Hepatocyte (in vitro differentiated cells): Measurements from ENCODE around the gene DIS3L. TPM values are rescaled to one million over a fixed set of nuclear protein-coding genes. Genes with fewer than 3 reads are reported as not detected.

ENCODE experiments used
- DNase-seq: peaks from one replicate; pipeline ENCODE4 v3.0.0-alpha.2; 2016; ENCODE audit warnings: low spot score
- H2AFZ ChIP-seq: fragments of 200-600 bp; sonication (generic); 2 replicates; pipeline ENCODE4 v1.6.0; 2016; ENCODE audit warnings: antibody characterized with exemption, mild to moderate bottlenecking
- H3K27ac ChIP-seq: fragments of 200-600 bp; sonication (generic); 2 replicates; pipeline ENCODE4 v1.5.1; 2016; ENCODE audit warnings: mild to moderate bottlenecking
- H3K27me3 ChIP-seq: fragments of 200-600 bp; sonication (generic); 2 replicates; pipeline ENCODE4 v1.6.1; 2016
- H3K36me3 ChIP-seq: fragments of 200-600 bp; sonication (generic); replicated peaks from 2 replicates; pipeline ENCODE4 v1.5.1; 2016; ENCODE audit warnings: low read depth; ENCODE audit not compliant: insufficient read depth
- H3K4me1 ChIP-seq: fragments of 200-600 bp; sonication (generic); 2 replicates; pipeline ENCODE4 v1.5.1; 2016; ENCODE audit warnings: mild to moderate bottlenecking, moderate library complexity; ENCODE audit not compliant: insufficient read depth
- H3K4me2 ChIP-seq: fragments of 200-600 bp; sonication (generic); 2 replicates; pipeline ENCODE4 v1.6.0; 2016
- H3K4me3 ChIP-seq: fragments of 200-600 bp; sonication (generic); 2 replicates; pipeline ENCODE4 v1.5.1; 2016; ENCODE audit warnings: mild to moderate bottlenecking
- H3K79me2 ChIP-seq: fragments of 200-600 bp; sonication (generic); 2 replicates; pipeline ENCODE4 v1.6.0; 2017; ENCODE audit warnings: mild to moderate bottlenecking
- H3K9me2 ChIP-seq: fragments of 200-600 bp; sonication (generic); replicated peaks from 2 replicates; pipeline ENCODE4 v1.6.0; 2017; ENCODE audit warnings: mild to moderate bottlenecking; ENCODE audit not compliant: insufficient read depth
- H3K9me3 ChIP-seq: fragments of 200-600 bp; sonication (generic); 2 replicates; pipeline ENCODE4 v1.5.1; 2016; ENCODE audit warnings: low read depth, mild to moderate bottlenecking
- H4K20me1 ChIP-seq: fragments of 200-600 bp; sonication (generic); 2 replicates; pipeline ENCODE4 v1.6.0; 2016; ENCODE audit warnings: mild to moderate bottlenecking; ENCODE audit not compliant: insufficient read depth, poor library complexity, severe bottlenecking
- EZH2 ChIP-seq: fragments of 200-600 bp; sonication (generic); IDR thresholded peaks from 2 replicates; pipeline ENCODE4 v1.6.1; 2016; ENCODE audit warnings: antibody characterized with exemption, mild to moderate bottlenecking, borderline replicate concordance
- EZH2phosphoT487 ChIP-seq: fragments of 200-600 bp; sonication (generic); IDR thresholded peaks from one replicate; pipeline ENCODE4 v1.6.1; 2018; ENCODE audit warnings: antibody characterized with exemption, mild to moderate bottlenecking, low read depth, moderate library complexity; ENCODE audit not compliant: unreplicated experiment, severe bottlenecking
- WGBS: methylation state at CpG from one replicate; pipeline ENCODE4 v1.1.6; 2016; ENCODE audit warnings: low lambda C conversion rate; ENCODE audit errors: missing lambda C conversion rate; 5-methylcytosine and 5-hydroxymethylcytosine counted together
- polyA plus RNA-seq: library from polyadenylated mRNA; unstranded; fragments of >200 nt; fragmentation: Nextera tagmentation; extraction: Ambion mirVana; gene quantifications from 2 replicates; pipeline ENCODE4 v1.2.1, GENCODE V29; 2016
- total RNA-seq: library from RNA; depleted of rRNA; stranded (reverse); fragments of >200 nt; gene quantifications from 2 replicates; pipeline ENCODE4 v1.2.3, GENCODE V29; 2014
- TF ChIP-seq, protein P1 (sequence below): fragments of 200-600 bp; sonication (generic); IDR thresholded peaks from 2 replicates; pipeline ENCODE4 v1.5.1; 2016; ENCODE audit warnings: antibody characterized with exemption, mild to moderate bottlenecking; ENCODE audit not compliant: poor library complexity

DIS3L gene
- total and polyA plus RNA-seq, 2 experiments from 2014 or later = 18.6 to 34.4 TPM

DNA sequence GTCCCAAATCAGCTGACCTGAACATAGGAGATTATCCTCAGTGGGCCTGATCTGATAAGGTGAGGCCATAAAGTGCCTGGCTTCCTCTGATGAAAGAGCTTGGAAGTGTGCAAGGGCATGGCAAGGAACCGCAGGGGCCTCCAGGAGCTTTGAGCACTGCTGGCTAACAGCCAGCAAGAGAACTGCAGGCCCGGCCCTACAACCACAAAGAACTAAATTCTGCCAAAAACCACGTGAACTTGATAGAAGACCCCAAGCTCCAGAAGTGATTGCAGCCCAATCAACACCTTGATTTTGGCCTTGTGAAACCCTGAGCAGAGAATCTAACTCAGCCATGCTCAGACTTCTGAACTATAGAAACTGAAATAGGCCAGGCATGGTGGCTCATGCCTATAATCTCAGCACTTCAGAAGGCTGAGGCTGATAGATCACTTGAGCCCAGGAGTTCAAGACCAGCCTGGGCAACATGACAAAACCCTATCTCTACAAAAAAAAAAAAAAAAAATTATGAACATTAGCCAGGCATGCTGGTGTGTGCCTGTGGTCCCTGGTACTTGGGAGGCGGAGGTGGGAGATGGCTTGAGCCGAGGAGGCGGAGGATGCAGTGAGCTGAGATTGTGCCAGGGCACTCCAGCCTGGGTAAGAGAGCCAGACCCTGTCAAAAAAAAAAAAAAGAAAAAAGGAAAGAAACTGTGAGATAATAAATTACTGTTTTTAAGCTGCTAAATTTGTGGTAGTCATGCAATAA is 7.7 kb upstream of the DIS3L start:
- Histone ChIP-seq H3K4me3 (no peak overlapping the region), H3K27ac (no peak overlapping the region)
- TF ChIP-seq, protein P1, sequence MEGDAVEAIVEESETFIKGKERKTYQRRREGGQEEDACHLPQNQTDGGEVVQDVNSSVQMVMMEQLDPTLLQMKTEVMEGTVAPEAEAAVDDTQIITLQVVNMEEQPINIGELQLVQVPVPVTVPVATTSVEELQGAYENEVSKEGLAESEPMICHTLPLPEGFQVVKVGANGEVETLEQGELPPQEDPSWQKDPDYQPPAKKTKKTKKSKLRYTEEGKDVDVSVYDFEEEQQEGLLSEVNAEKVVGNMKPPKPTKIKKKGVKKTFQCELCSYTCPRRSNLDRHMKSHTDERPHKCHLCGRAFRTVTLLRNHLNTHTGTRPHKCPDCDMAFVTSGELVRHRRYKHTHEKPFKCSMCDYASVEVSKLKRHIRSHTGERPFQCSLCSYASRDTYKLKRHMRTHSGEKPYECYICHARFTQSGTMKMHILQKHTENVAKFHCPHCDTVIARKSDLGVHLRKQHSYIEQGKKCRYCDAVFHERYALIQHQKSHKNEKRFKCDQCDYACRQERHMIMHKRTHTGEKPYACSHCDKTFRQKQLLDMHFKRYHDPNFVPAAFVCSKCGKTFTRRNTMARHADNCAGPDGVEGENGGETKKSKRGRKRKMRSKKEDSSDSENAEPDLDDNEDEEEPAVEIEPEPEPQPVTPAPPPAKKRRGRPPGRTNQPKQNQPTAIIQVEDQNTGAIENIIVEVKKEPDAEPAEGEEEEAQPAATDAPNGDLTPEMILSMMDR = no peak
- TF ChIP-seq EZH2phosphoT487 (no peak), EZH2 (no peak)

DNA sequence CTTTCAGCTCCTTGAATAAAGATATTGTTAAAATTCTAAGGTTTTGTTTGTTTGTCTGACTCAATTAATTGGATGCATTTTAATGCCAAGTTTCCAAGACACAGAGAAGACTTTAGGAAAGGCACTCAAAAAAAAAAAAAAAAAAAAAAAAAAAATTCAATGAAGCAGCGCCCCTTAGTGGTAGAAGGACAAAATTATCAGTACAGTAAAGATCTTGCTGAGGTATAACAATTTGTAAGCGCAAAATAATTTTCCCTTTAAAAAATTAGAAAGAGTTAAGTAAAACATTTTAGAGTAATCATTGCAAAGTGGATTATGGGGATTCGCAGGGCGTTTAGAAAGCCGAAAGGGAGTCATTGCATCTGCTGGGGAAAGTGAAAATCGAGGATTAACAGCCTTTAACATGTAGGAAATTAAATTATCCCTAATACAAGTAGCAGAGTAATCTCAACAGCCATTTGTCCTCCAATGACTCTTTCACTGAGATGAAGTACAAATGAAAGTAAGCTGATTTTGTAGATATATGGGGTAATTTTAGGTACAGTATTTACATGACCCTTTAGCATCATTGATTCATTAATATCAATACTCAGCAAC is 5.8 kb upstream of the DIS3L start:
- H3K36me3 ChIP-seq = no peaks in the 10 kb centered on the region
- H3K9me2 ChIP-seq = no peaks in the 10 kb centered on the region
- H3K4me3 ChIP-seq = no peak overlapping the region
- H3K27ac ChIP-seq = no peak overlapping the region
- H4K20me1 ChIP-seq = no peaks in the 10 kb centered on the region
- H3K4me1 ChIP-seq = peaks cover 13% of the 10 kb centered on the region
- no peaks in the 10 kb centered on the region for H3K27me3 ChIP-seq
- 20% methylated on average over 6 of the region's 6 CpGs for WGBS
- no peak for DNase-seq
- TF ChIP-seq, protein P1 = peak; percentile 56
- no peak for TF ChIP-seq EZH2phosphoT487
- no peak overlapping the region for H2AFZ ChIP-seq
- no peaks in the 10 kb centered on the region for H3K9me3 ChIP-seq
- peaks cover 4% of the 10 kb centered on the region for H3K79me2 ChIP-seq
- H3K4me2 ChIP-seq = no peak overlapping the region

More for the DNA sequence above, 7.7 kb upstream of the DIS3L start:
- Histone ChIP-seq H3K9me3 (no peaks in the 10 kb centered on the region), H3K4me1 (peaks cover 7% of the 10 kb centered on the region), H3K4me2 (no peak overlapping the region), H2AFZ (no peak overlapping the region), H4K20me1 (no peaks in the 10 kb centered on the region), H3K27me3 (no peaks in the 10 kb centered on the region), H3K79me2 (no peaks in the 10 kb centered on the region), H3K9me2 (no peaks in the 10 kb centered on the region), H3K36me3 (no peaks in the 10 kb centered on the region)
- WGBS = 73% methylated on average over 6 of the region's 6 CpGs
- DNase-seq = peak; percentile 43

DNA sequence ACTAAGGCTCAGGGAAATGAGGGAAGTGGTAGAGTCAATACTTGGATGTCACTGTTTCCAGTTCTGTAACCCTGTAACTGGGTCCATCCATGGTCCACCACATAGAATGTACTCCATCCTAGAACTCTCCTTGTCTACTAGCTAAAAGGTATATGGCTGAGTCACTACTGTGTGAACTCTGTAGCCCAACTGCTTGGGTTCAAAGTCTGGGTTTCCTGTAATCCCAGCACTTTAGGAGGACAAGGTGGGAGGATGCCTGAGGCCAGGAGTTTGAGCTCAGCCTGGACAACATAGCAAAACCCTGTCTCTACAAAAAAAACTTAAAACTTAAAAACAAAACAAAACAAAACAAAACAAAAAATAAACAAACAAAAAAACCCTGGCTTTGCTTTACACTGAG is 5.3 kb upstream of the DIS3L start:
- Histone ChIP-seq H3K79me2 (peaks cover 4% of the 10 kb centered on the region), H3K4me2 (no peak overlapping the region)

More for the DNA sequence above, 5.3 kb upstream of the DIS3L start:
- TF ChIP-seq EZH2phosphoT487 (no peak), EZH2 (no peak)
- TF ChIP-seq, protein P1 = no peak
- Histone ChIP-seq H3K27ac (no peak overlapping the region), H3K4me1 (peaks cover 17% of the 10 kb centered on the region), H4K20me1 (no peaks in the 10 kb centered on the region), H3K4me3 (no peak overlapping the region), H3K27me3 (no peaks in the 10 kb centered on the region), H2AFZ (no peak overlapping the region), H3K9me2 (no peaks in the 10 kb centered on the region), H3K36me3 (no peaks in the 10 kb centered on the region), H3K9me3 (no peaks in the 10 kb centered on the region)
- DNase-seq = no peak
